Mammary epithelial cell (primary cell): ENCODE measurements around the gene STK33.

Source experiments
- CTCF ChIP-seq, 2 donors: IDR thresholded peaks in 1 of 2; conservative IDR thresholded peaks in 1 of 2; 2 replicates each; pipeline ENCODE4 v1.5.1; 2011 to 2012; ENCODE audit warnings: inconsistent platforms in 2 of 2, low read length in 2 of 2, mild to moderate bottlenecking in 2 of 2, control low read depth in 1 of 2, low read depth in 1 of 2; ENCODE audit not compliant: insufficient read depth in 1 of 2; ENCODE audit errors: extremely low read depth in 1 of 2
- EZH2 ChIP-seq: IDR thresholded peaks from 2 replicates; pipeline ENCODE4 v1.6.1; 2012; ENCODE audit warnings: low read length, inconsistent platforms, borderline replicate concordance

- TF ChIP-seq CTCF (conservative IDR thresholded peaks at IDR 0.05 in 1 of 2, IDR thresholded peaks at IDR 0.05 in 1 of 2; ENCODE audit: extremely low read depth in 1 of 2, insufficient read depth in 1 of 2, low read depth in 1 of 2, low read length in 2 of 2) (peak; percentile 43 to 50), EZH2 (no peak)
Observed at GRCh38 chr11:8566613-8567210, 27.3 kb downstream of the STK33 start.
